Breast epithelium (tissue), 4 donors: ENCODE data around the gene CDKN2A. TPM values are rescaled to one million over a fixed set of nuclear protein-coding genes. Genes with fewer than 3 reads are reported as not detected.

ENCODE experiments used
- DNase-seq, 2 donors: peaks; one replicate each; pipeline ENCODE4 v3.0.0-alpha.2; 2019; ENCODE audit warnings: low spot score in 2 of 2
- H3K27ac ChIP-seq, 2 donors: fragments of 200-600 bp; sonication (generic) in 1 of 2; one replicate each; pipeline ENCODE4 v1.5.1; 2016 to 2019; ENCODE audit warnings: mild to moderate bottlenecking in 1 of 2
- H3K27me3 ChIP-seq, 2 donors: fragments of 200-600 bp; sonication (generic) in 1 of 2; one replicate each; pipeline versions ENCODE4 v1.5.1 to v1.6.0; 2017 to 2019; ENCODE audit warnings: control low read depth in 1 of 2, mild to moderate bottlenecking in 1 of 2
- H3K36me3 ChIP-seq: fragments of 200-600 bp; one replicate; pipeline ENCODE4 v1.5.1; 2019
- H3K4me1 ChIP-seq, 2 donors: fragments of 200-600 bp; sonication (generic); one replicate each; pipeline ENCODE4 v1.5.1; 2016 to 2019; ENCODE audit warnings: control low read depth in 1 of 2
- H3K4me3 ChIP-seq, 3 donors: fragments of 200-600 bp; sonication (generic); 1 replicate in 2 of 3; 2 replicates in 1 of 3; pipeline ENCODE4 v1.5.1; 2016 to 2019; ENCODE audit warnings: mild to moderate bottlenecking in 3 of 3, moderate library complexity in 2 of 3
- H3K9me3 ChIP-seq, 2 donors: fragments of 200-600 bp; sonication (generic) in 1 of 2; one replicate each; pipeline ENCODE4 v1.5.1; 2016 to 2019; ENCODE audit warnings: control low read depth in 1 of 2
- CTCF ChIP-seq, 3 donors: fragments of 450-650 bp; IDR thresholded peaks; one replicate each; pipeline ENCODE4 v1.5.1; 2016 to 2017; ENCODE audit warnings: antibody characterized with exemption in 3 of 3, mild to moderate bottlenecking in 3 of 3, moderate library complexity in 3 of 3
- POLR2A ChIP-seq: fragments of 450-650 bp; IDR thresholded peaks from one replicate; pipeline ENCODE4 v1.6.1; 2016; ENCODE audit warnings: antibody characterized with exemption, mild to moderate bottlenecking, moderate library complexity
- POLR2AphosphoS5 ChIP-seq, 3 donors: sonication (generic); formaldehyde crosslinking; IDR thresholded peaks; one replicate each; pipeline ENCODE4 v1.6.1; 2017; ENCODE audit warnings: antibody characterized with exemption in 3 of 3
- intact Hi-C: fragments of 100-400 bp; cut with DNase I; formaldehyde crosslinking; loops from one replicate; pipeline ENCODE4 v1.15.1; 2023; ENCODE audit warnings: low total_unique reads
- total RNA-seq, 3 donors: library from RNA; depleted of rRNA; stranded (reverse); fragments of >200 nt; gene quantifications; one replicate each; pipeline ENCODE4 v1.1.0, GENCODE V29; 2016

CDKN2A gene
- total RNA-seq, 3 donors from 2014 or later: 0.80 to 19.3 (median 3.5) TPM

GRCh38 chr9:22022396-22022795 is 28.2 kb upstream of the CDKN2A start:
- Histone ChIP-seq H3K27me3 (no peaks in the 10 kb centered on the region), H3K27ac (no peak overlapping the region), H3K4me1 (no peaks in the 10 kb centered on the region), H3K9me3 (no peaks in the 10 kb centered on the region), H3K36me3 (no peaks in the 10 kb centered on the region), H3K4me3 (no peak overlapping the region)
- no peak for TF ChIP-seq POLR2AphosphoS5 (IDR thresholded peaks at IDR 0.05)
- TF ChIP-seq CTCF (IDR thresholded peaks at IDR 0.05): no peak
- no peak for TF ChIP-seq POLR2A
- intact Hi-C loops: no loop called here
- no peak for DNase-seq

GRCh38 chr9:22010866-22011625 is 16.9 kb upstream of the CDKN2A start:
- Histone ChIP-seq H3K27me3 (peaks cover 0 to 4% of the 10 kb centered on the region in 2 donors), H3K4me1 (peaks cover 0 to 11% of the 10 kb centered on the region in 2 donors), H3K9me3 (no peaks in the 10 kb centered on the region), H3K27ac (no peak overlapping the region), H3K36me3 (no peaks in the 10 kb centered on the region), H3K4me3 (no peak overlapping the region)
- TF ChIP-seq CTCF (IDR thresholded peaks at IDR 0.05) (no peak), POLR2AphosphoS5 (IDR thresholded peaks at IDR 0.05) (no peak), POLR2A (no peak)
- no peak for DNase-seq
- intact Hi-C loops: no loop called here

- intact Hi-C loops: no loop called here
- H3K9me3 ChIP-seq: no peaks in the 10 kb centered on the region
- peaks cover 0 to 11% of the 10 kb centered on the region in 2 donors for H3K4me1 ChIP-seq
- H3K36me3 ChIP-seq: no peaks in the 10 kb centered on the region
- DNase-seq: no peak
- no peak for TF ChIP-seq POLR2A
- no peak for TF ChIP-seq POLR2AphosphoS5 (IDR thresholded peaks at IDR 0.05)
- peak overlapping the region; percentile 65 to 79 (median 70) for H3K4me3 ChIP-seq
- peaks cover 0 to 15% of the 10 kb centered on the region in 2 donors for H3K27me3 ChIP-seq
- H3K27ac ChIP-seq: peak overlapping the region; percentile 88 to 91
These were observed 15.3 kb upstream of the CDKN2A start for GRCh38 chr9:22009506-22009867.

- peak; percentile 67 to 80 (median 74) for TF ChIP-seq POLR2AphosphoS5 (IDR thresholded peaks at IDR 0.05)
- TF ChIP-seq POLR2A: no peak
- TF ChIP-seq CTCF (IDR thresholded peaks at IDR 0.05): peak; percentile 74 to 80 (median 75)
- intact Hi-C loops: no loop called here
- peak; percentile 90 to 94 for DNase-seq
These were observed 14.7 kb upstream of the CDKN2A start, which contains the start of gene CDKN2B for GRCh38 chr9:22008717-22009505. CDKN2B (minus strand) TSS chr9:22009305; CDS start chr9:22008953, 352 bp downstream.

GRCh38 chr9:22008384-22008716 is 14.2 kb upstream of the CDKN2A start:
- H3K9me3 ChIP-seq: no peaks in the 10 kb centered on the region
- no peaks in the 10 kb centered on the region for H3K36me3 ChIP-seq
- TF ChIP-seq POLR2A (no peak), POLR2AphosphoS5 (IDR thresholded peaks at IDR 0.05) (no peak), CTCF (IDR thresholded peaks at IDR 0.05) (no peak)
- peak overlapping the region; percentile 65 to 79 (median 70) for H3K4me3 ChIP-seq
- peak overlapping the region; percentile 88 to 91 for H3K27ac ChIP-seq
- intact Hi-C loops: no loop called here
- H3K4me1 ChIP-seq: peaks cover 0 to 11% of the 10 kb centered on the region in 2 donors
- DNase-seq: no peak
- H3K27me3 ChIP-seq: peaks cover 0 to 24% of the 10 kb centered on the region in 2 donors

More at GRCh38 chr9:22008717-22009505, 14.7 kb upstream of the CDKN2A start, which contains the start of gene CDKN2B:
- Histone ChIP-seq H3K4me1 (peaks cover 0 to 11% of the 10 kb centered on the region in 2 donors), H3K9me3 (no peaks in the 10 kb centered on the region), H3K27ac (peak within 1 kb of the TSS; percentile 88 to 91), H3K27me3 (peaks cover 0 to 20% of the 10 kb centered on the region in 2 donors), H3K36me3 (no peaks in the 10 kb centered on the region), H3K4me3 (peak within 1 kb of the TSS; percentile 65 to 79 (median 70))
